ENCODE measurements around the gene KRT9.
A peak's percentile ranks its signal among the peaks of the same experiment; 100 is the strongest.

KRT9 gene

GRCh38 chr17:41528959-41529353 is 42.9 kb downstream of the KRT9 start:
- no peak for DNase-seq

- no peak for DNase-seq
These were observed 44.5 kb downstream of the KRT9 start for GRCh38 chr17:41527063-41528023.

GRCh38 chr17:41524261-41524660 is 47.6 kb downstream of the KRT9 start:
- no peak for DNase-seq

- DNase-seq = no peak
These were observed 48.1 kb downstream of the KRT9 start for GRCh38 chr17:41523787-41524186.

GRCh38 chr17:41523225-41523593 is 48.6 kb downstream of the KRT9 start:
- DNase-seq = no peak

- DNase-seq = no peak
These were observed 49.3 kb downstream of the KRT9 start for GRCh38 chr17:41522301-41523224.

- DNase-seq = peak in 3 of 4 experiments; percentile 44 to 56 (median 45)
These were observed 50.1 kb downstream of the KRT9 start for GRCh38 chr17:41521574-41522261.

GRCh38 chr17:41520821-41521521 is 50.9 kb downstream of the KRT9 start:
- DNase-seq = no peak

GRCh38 chr17:41519501-41520224 is 52.2 kb downstream of the KRT9 start:
- no peak for DNase-seq

GRCh38 chr17:41518789-41519449 is 52.9 kb downstream of the KRT9 start, which contains the start of gene KRT15:
Gene KRT15 (minus strand): TSS chr17:41518890. CDS start chr17:41518827, 63 bp downstream.
- no peak for DNase-seq

- DNase-seq = no peak
These were observed 53.8 kb downstream of the KRT9 start for GRCh38 chr17:41518031-41518430.

GRCh38 chr17:41516830-41517283 is 55.0 kb downstream of the KRT9 start:
- DNase-seq = no peak

GRCh38 chr17:41516147-41516829 is 55.6 kb downstream of the KRT9 start:
- DNase-seq = no peak

Data from suppressor macrophage (primary cell).